PC-9 (cell line): ENCODE data around the gene FAM222B.

Experiments used
- EZH2 ChIP-seq: fragments of 200-600 bp; sonication (generic); IDR thresholded peaks from 2 replicates; pipeline ENCODE4 v1.8.0; 2017; ENCODE audit warnings: antibody characterized with exemption, low read depth
- TF ChIP-seq, protein P1 (sequence below): fragments of 200-600 bp; sonication (generic); conservative IDR thresholded peaks from 2 replicates; pipeline ENCODE4 v1.6.1; 2017; ENCODE audit warnings: mixed run types, antibody characterized with exemption, mild to moderate bottlenecking, moderate library complexity

- TF ChIP-seq, protein P1, sequence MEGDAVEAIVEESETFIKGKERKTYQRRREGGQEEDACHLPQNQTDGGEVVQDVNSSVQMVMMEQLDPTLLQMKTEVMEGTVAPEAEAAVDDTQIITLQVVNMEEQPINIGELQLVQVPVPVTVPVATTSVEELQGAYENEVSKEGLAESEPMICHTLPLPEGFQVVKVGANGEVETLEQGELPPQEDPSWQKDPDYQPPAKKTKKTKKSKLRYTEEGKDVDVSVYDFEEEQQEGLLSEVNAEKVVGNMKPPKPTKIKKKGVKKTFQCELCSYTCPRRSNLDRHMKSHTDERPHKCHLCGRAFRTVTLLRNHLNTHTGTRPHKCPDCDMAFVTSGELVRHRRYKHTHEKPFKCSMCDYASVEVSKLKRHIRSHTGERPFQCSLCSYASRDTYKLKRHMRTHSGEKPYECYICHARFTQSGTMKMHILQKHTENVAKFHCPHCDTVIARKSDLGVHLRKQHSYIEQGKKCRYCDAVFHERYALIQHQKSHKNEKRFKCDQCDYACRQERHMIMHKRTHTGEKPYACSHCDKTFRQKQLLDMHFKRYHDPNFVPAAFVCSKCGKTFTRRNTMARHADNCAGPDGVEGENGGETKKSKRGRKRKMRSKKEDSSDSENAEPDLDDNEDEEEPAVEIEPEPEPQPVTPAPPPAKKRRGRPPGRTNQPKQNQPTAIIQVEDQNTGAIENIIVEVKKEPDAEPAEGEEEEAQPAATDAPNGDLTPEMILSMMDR = no peak
- no peak for TF ChIP-seq EZH2
Observed at GRCh38 chr17:28745786-28746411, 96.7 kb downstream of the FAM222B start.
